ENCODE data around the gene ACBD6.

DNA sequence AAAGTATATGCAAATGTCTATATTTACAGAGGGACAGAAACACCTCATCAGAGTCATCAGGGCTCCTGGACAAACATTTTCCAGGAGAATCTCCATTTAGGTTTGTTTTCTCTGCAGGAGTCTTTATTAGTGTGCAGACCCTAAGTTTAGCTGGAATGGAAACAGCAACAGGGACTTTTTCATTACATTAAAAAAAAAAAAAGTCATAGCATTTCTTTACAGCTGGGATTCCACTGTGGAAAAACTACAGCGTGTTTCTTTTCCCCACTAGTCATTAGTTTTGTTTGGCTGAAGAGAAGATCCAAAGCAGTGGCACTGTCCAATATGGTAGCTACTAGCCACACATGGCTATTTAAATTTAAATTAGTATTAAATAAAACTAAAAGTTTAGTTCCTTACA lies 222.7 kb downstream of the ACBD6 start:
- no peak for TF ChIP-seq POLR2AphosphoS5 (IDR thresholded peaks at IDR 0.05)
- TF ChIP-seq, protein P1, sequence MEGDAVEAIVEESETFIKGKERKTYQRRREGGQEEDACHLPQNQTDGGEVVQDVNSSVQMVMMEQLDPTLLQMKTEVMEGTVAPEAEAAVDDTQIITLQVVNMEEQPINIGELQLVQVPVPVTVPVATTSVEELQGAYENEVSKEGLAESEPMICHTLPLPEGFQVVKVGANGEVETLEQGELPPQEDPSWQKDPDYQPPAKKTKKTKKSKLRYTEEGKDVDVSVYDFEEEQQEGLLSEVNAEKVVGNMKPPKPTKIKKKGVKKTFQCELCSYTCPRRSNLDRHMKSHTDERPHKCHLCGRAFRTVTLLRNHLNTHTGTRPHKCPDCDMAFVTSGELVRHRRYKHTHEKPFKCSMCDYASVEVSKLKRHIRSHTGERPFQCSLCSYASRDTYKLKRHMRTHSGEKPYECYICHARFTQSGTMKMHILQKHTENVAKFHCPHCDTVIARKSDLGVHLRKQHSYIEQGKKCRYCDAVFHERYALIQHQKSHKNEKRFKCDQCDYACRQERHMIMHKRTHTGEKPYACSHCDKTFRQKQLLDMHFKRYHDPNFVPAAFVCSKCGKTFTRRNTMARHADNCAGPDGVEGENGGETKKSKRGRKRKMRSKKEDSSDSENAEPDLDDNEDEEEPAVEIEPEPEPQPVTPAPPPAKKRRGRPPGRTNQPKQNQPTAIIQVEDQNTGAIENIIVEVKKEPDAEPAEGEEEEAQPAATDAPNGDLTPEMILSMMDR (IDR thresholded peaks at IDR 0.05): no peak

All from breast epithelium (tissue), 3 donors.